8988T (cell line): ENCODE measurements around the gene VAMP2.

Source experiments
- DNase-seq: peaks from one replicate; pipeline ENCODE4 v3.0.0; 2011

Gene VAMP2

DNA sequence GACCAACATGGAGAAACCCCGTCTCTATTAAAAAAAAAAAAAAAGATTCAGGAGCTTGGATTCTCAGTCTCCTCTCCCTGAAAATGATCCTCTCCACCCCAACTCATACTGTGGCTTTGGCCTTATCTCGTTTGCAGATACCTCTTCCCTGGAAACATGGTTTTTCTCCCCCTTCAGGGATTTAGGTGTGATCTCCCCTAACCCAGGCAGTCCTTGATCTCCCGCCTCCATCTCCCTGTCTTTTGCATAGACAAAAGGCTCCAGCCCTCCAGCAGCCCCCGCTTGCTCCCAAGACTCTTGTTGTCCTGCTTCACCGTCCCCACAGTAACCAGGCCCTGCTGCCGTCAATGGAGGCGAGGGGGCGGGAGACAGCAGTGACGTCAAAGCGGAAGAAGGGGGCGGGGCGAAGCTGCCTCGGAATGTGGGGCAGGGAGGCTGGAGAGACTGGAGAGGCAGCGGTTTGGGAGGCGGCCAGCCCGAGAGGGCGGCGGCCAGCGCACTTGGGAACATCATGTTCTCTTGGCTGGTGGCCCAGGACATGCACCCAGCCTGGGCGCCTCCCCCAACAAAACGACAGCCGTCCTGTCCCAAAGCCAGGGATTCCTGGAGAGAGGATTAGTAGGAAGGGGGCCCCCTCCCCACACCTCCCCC is 8.7 kb downstream of the VAMP2 start:
- peak; percentile 78 for DNase-seq

DNA sequence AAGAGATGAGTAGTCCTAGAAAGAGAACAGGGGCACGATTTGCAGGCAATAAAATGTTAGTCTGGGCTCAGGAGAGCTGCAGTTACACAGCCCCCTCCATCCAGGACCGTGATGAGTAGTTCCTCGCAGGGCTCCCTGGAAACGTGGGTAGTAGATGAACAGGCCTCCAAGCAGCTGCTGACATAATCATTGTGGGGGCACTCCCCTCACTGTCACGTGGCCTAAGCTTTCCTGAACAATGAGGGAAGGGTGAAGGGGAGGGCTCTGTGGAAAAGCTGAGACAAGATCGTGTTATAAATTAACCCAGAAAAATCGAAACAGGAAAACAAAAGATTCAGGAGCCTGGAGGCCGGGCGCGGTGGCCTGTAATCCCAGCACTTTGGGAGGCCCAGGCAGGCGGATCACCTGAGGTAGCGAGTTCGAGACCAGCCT is 9.2 kb downstream of the VAMP2 start:
- peak; percentile 9 for DNase-seq

DNA sequence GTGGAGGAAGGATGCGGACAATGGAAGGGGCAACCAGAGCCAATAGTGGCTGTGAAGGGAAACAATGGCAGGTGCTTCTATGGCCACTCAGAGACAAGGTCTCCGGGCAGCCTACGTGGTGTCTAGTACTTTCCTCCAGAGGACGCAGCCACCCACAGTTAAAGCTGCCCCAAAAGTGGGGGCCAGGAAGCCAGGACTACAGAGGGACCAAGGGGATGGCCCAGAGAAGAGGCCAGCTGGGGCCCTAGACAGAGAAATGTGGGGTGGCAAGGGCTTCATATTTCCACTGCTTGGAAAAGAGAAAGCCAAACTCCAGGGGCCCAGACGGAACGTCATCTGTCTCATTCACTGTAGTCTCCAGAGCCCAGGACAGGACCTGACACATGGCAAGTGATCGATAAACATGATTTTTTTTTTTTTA is 9.7 kb downstream of the VAMP2 start:
- no peak for DNase-seq

DNA sequence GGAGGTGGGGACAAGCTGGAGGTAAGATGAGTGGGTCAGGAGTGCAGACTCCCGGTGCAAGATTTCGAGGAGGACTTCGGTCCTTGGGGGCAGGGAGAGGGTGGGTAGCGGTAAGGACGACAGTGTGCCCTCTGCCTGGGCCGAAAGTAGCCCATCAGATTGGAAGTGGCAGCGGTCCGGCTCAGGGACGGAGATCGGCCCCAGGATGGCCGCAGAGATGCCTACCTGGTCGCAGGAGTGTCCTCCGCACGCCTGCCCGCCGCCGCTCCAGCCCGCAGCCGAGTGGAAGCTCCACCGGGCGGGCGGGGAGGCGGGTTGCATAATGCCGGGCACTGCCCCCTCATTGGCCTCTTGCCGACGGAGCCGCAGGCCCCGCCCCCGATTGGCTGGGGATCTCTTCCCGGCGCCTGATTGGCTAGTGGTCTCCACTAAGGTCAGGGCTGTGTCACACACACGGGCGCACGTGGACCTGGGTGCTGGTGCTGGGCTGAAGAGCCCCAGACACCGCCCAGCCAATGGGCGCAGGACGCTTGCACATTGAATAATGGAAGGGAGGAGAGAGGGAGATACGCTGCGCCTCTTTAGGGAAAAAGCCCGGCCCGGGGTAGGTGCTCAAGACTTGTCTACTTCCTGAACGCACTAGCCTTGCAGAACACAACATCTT is 10.5 kb downstream of the VAMP2 start, which contains the start of gene PER1:
Gene PER1, minus strand, starts transcription at position 293 of the 664 bp plus-strand sequence. CDS start 1,698 bp downstream, outside the sequence.
- peak; percentile 90 for DNase-seq

DNA sequence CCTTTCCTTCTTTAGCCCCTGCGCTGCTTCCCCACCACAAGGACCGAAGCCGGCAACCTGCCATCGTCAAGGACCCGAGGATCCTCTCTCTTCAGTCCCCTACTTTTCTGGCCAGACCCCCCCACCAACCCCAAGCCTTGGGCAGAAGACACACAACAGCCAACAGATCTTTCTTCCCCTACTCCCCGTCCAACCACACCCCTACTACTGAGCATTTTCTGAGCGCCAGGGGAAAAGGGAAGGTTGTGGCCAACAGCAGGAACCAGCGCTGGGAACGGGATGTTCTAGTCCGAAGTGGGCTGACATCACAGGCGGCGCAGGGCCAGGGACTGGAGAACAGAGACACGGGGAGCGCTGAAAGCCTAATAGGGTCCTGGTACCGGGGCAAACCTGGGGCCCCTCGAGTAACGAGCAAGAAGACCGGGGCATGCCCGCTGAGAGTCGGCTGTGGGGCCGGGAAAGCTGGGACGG is 11.1 kb downstream of the VAMP2 start:
- DNase-seq: no peak

DNA sequence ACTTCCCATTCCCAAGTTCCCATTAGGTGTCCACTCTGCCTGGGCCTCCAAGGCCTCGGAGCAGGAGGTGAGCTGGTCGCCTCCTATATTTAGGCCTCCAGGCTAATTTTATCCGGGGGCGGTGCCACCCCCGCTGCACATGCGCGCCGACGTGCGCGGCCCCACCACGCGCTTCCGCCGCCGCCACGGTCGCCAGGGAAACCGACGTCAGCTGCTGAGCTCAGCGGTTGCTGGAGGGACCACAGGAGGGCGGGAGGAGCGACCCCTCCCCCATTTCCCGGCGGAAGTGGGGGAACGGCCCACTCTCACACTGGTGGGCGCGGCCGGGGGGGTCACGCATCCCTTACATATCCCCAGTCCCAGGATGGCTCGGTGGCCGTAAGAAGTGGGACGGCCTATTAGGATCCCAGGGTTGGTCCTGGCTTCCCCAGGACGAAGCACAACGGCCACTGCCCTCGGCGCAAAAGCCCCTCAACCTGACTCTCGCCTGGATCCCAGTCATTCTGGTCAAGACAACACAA is 11.6 kb downstream of the VAMP2 start:
- peak; percentile 81 for DNase-seq

DNA sequence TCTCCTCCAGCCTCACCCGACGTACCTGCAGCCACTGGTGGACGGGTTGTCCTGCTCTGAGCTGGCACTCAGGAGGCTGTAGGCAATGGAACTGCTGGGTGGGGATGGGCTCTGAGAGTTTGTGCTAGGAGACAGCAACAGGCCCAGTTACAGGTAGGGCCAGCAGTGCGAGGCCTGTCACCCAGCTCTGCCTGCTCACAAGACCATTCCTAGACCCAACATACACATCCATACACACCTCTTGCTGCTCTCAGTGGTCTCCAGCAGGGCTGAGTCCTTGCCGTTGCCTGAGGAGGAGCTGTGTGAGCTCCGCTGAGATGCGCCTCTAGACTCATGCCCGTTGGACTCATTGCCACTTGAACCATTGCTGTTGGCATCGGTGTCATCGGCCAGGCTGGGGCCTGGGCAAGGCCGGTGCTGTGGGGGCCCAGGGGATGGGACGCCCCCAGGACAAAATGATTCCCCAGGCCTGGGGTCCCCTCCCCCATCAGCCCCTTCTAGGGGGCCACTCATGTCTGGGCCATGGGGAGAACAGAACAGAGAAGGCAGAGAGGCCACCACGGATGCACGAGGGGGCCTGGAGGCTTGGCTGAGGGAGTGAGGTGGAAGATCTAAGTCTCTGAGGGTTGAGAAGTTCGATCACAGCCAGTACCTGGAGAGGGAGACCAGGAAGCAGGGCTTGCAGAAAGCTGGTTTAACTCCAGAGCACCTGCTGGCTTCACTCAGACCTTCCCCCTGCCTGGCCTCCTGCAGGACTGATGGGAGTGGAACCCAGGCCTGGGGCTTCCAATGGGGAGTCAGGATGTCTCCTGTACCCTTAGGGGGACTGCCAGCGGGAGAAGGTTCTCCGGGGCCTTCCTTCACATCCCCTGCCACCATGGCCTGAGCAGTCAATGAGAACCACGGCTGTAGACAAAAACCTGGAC is 12.3 kb downstream of the VAMP2 start:
- DNase-seq: no peak

DNA sequence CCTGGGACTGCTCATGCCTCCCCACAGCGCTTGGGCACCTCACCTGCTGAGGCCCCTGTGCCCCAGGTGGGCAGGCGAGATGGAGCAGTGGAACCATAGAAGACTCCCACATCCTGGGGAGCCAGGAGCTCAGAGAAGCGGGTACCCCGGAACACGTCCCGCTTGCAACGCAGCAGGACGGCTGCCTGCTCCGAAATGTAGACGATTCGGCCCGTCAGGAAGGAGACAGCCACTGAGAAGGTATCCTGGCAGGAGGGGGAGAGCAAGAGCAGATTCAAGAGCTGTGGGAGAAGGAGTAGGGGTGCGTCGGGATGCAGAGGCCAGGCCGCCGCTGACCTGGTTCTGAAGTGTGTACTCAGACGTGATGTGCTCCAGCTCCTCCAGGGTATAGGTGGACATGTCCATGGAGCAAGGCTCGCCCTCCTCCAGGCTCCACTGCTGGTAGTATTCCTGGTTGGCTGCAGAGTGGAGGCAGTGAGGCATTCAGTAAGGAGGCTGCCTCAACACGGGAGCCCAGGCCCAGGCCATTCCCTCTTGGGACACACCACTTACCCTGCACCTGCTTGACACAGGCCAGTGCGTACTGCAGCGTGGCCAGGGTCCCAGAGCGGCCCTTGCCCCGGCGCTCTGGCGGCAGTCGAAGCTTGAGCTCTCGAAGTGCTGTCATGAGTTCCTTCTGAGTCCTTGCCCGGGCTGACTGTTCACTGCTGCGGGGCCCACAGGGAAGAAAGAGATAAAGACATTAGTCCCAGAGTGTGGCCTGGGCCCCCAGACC is 13.1 kb downstream of the VAMP2 start:
- DNase-seq: no peak

DNA sequence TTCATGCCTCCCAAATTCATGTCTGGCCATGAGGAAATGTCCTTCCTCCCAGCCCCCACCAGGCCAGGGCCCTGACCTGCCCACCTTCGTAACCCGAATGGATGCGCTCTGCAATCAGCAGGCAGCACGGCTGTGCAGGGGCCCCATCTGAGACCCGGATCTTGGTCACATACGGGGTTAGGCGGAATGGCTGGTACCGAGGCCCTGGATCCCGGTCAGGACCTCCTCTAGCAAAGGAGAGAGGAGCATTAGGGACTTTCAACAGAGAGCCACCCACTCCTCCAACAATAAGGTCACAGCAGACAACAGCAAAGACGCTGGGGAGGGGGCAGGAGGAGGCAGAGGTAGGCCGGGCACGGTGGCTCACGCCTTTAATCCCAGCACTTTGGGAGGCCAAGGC is 14.2 kb downstream of the VAMP2 start:
- DNase-seq: no peak

DNA sequence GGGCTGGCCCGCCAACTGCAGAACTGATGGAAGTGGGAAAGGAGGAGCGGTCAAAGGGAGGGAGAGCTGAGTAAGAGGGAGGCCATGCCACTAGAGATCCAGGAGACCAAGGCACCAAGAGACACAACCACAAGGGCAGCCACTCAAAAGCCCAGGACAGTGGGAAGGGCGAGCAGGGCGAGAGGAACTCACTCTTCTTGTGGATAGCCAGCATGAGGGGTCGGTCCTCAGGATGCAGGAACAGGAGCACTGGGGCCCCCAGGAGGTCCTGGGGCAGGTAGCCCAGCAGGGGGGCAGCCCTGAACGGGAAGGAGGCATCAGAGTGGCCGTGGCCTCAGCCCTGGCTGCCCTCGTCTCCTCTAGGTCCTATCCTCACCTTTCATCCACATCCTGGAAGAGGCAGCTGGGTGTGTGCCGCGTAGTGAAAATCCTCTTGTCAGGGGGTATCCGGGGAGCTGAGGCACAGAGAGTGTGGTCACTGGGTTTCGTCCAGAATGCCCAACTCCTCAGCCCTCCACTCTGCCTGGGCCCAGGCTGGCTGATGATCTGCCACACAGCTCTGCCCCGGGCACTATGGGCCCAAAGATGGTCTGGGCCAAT is 14.8 kb downstream of the VAMP2 start:
- DNase-seq: peak; percentile 6

DNA sequence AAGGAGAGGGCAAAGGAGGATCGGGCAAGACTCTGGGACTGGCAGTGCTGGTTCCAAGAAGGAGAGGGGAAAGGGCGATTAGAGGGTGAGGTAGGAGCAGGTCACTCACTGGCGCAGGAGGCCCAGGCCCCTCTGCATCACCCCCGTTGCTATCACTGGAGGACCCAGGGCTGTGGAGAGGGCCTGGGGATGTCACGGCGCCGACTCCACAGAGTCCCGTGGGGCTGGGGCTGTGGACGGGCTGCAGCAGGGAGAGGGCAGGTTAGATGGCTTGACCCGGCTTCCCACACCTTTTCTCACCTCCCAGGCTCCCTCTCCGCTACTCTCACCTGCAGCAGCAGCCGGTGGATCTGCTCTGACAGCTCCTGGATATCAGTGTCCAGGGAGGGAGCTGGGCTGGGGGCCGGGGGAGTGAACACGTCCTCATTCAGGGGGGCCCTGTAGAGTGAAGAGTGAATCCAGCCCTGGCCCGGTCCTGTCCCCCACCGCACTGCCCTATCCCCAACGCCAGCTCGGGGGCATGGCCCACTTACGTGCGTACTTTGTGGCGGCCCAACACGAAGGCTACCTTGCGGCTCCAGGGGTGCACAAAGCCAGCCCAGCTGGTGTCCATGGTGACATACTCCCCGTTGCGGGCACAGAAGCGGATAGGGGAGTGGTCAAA is 15.5 kb downstream of the VAMP2 start:
- DNase-seq: no peak

DNA sequence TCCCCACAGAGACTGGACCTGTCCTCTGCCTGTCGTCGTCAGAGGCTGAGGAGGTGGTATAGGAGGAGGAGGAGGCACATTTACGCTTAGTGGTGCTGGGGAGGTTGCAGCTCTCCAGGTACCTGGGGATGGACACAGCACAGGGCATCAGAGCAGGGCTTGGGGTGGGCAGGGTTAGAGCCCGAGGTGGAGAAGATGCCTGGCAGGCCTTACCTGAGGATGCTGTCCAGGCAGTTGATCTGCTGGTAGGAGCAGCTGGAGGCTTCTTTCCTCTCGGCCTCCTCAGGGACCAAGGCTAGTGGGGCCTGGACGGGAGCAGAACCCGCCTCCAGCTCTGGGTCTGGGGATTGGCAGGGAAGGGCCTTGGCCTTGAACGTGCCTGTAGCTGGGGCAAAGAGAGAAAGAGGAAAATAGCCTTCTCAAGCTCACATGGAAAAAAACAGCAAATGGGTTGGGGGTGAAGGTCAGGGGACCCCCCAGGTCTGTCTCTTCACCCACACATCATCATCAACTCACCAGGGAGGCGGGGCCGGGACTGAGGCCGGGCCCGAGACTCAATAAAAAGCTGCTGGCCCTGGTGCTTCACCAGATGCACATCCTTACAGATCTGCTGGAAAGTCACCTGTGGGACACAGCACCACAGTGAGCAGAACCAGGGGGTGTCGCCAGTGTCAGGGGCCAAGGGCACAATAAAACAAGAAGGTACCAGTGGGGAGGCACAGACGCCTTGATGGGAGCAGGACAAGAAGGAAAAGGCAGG is 16.2 kb downstream of the VAMP2 start:
- peak; percentile 5 for DNase-seq

DNA sequence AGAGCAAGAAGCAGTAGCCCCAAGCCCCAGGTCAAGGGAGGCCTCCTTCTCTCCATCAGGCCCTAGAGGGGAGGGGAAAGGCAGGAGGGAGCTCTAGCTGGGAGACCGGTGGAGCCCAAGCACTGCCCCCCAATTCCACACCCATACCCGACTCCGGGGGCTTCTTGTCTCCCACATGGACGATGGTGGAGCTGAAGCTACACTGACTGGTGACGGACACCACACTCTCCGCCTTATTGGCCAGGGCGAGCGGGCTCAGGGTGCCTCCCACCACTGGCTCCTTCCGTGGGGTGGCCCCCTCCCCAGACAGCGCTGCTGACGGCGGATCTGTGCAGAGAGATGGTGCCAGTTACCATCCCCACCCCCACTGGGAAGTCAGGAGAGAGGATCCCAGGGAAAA is 16.9 kb downstream of the VAMP2 start:
- DNase-seq: no peak

DNA sequence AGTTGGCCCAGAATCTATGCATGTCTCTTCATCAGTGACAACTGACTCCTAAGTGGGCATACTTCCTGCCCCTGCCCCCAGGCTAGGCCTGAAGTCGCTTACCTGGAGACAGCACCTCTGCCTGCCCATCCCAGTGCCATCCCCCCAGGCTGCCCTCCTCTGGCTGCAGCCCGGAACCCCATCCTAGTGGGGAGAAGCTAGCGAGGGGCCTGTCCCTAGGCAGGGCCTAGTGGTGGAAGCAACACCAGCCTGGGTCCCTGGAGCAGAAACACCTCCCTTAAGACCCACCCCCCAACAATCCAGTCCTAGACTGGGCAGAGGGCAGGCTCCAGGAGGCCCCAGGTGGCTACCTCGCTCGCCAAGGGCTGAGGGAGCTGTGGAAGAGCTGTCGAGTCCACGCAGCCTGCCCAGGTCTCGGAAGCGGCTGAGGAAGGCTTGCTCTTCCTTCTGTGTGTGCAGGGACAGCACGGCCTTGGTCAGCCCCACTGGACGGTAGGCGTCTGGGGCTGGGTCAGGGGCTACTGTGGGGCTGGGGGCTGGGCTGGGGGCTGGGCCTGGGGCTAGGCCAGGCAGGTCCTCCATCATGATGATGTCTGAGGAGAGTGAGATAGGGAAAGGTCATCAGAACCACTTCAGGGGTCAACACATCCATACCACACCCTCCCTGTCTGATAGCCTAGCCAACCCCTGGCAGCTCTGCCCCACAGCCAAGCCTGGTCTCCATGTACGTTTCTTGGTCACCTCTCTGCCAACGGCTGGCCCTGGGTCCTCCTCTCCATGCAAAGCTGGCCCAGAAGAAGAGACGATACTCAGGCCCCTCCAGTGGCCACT is 18.1 kb downstream of the VAMP2 start:
- DNase-seq: no peak

DNA sequence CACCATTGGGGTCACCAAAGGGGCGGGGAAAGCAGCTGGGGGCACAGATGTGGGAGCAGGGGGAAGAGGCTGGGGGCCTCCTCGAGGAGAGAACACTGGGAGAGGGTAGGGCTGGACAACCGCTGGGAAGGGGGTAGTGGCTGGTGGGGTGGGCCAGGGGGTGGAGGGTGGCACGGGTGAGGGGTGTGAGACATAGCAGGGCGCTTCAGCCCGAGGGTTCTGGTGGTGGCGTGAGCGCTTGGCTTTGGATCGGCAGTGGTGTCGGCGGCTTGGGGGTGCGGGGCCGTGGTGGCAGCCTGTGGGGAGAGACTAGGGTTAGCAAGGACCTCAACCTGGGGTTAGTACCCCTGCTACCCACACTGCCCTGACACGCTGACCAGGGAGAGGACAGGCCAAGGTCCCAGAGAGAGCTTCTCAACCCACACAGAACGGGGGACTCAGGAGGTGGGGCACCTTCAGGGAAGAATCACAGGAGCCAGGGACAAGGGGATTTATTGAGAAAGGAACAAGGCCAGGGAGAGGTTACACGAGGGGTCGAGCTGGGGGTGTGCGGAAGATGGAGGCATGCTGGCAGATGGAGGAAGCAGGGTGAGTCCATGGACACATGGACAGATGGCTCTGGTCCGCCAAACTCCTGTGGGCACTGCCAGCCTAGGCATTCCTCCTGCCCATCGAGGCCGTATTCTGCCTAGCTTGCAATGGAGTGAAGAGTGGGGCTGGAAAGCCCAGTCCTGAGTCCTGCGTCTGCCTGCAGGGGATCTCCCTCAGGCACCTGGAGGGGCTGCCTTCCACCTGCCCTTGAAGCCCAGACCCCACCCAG is 19.0 kb downstream of the VAMP2 start:
- no peak for DNase-seq

DNA sequence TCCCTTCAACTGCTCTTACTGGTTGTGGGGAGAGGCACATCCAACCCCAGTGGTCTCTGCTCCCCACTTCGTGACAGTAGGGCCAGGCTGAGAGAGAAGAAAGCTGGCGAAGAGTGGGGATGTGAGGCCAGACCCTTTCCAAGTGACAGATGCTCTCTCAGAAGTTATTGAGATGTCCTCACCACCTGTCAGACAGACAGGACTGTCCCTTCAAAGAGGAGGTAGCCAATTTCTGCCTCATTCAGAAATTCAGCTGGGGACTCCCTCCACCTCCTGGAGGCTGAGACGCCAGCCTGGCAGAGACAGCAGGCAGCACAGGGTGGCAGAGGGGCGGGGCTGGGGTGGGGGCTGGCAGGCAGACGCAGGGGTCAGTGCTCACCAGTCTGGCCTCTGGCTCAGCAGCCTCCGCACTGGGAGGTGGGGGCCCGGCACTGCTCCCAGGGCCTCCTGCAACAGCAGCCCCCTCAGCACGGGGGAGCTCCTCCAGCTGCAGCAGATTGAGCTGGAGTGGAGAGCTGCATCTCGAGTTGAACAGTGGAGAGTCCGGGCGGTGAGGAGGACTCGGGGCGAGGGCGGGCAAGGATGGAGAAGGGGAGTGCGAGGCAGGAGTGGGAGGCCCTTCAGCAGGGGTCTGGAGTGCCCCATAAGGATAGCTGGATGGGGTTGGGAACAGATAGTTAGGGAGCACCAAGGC is 19.7 kb downstream of the VAMP2 start:
- no peak for DNase-seq

DNA sequence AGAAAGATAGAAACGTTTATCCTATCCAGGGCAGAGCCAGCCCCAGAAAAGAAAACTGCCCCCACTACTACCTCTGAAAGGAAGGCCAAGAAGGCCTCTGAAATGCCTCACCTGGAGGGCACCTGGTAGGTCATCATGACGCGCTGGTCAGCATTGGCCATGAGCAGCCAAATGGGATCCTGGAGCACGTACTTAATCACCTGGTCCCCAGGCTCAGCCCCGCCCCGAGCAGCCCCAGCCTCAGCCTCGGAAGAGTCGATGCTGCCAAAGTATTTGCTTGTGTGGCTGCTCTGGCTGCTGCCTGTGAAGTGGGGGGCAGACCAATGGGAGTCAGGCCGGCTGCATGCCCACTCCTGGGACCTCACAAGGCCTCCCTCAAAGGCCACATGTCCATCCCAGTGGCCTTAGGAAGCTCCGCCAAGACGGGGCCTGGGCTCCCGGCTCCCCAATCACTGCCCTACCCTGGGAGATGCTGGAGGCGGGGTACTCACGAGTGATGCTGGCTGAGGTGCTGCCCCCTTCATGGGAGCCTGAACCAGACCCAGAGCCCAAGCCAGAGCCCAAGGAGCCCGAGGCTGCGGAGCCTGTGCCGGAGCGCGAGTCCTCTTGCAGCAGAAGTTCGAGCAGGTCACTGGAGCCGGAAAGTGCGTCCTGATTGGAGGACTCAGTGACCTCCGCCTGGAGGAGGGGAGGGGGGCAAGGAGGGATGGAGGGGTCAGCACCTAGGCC is 20.4 kb downstream of the VAMP2 start:
- no peak for DNase-seq
